ENCODE measurements around the gene SIRT2. TPM values are rescaled to one million over a fixed set of nuclear protein-coding genes. Genes with fewer than 3 reads are reported as not detected.

SIRT2 gene
- total and polyA plus RNA-seq, 2 of the 13 experiments (the other 11 are each of a cell fraction or from before 2014, with no cell fraction given) = 22.3 to 26.1 TPM

DNA sequence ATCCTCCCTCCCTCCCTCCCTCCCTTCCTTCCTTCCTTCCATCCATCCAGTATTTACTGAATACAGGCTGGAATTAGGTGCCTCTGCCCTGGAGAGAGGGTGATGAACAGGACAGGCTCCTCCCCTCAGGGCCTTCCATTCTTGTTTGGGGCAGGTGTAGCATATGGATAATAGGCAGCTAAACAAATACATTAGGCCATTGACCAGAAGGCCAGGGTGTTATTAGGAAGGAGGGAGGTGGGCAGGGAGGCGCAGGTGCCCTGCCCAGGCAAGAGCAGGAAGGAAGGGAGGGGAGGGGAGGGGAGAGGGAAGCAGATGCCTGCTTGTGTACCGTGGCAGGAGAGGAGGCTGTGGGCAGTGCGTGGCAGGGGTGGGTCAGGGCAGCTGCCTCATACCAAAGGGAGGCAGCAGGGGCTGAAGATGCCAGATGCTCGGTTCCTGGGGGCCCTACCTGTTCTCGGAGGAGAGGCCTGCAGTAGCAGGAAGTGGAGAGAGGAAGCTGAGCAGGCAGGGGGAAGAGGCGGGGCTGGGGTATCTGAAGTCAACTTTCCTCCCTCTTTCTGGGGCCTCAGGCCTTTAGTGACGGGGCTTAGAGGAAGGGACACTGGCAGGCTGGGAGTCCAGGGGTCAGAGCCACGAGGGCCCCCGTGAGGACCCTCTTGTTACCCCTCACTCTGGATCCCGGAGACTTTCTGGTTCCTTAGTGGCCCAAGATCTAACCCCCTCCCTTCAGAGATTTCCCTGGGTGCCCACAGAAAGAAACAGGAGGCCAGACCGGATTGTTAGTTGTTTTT is 21.4 kb downstream of the SIRT2 start, which contains the start of gene RINL (continued):
- no peak for TF ChIP-seq ZNF12 (CRISPR knock-in tag; IDR thresholded peaks at IDR 0.05)
- TF ChIP-seq JUNB (CRISPR knock-in tag; IDR thresholded peaks at IDR 0.05; ENCODE audit: borderline replicate concordance) = no peak
- TF ChIP-seq, protein P1, sequence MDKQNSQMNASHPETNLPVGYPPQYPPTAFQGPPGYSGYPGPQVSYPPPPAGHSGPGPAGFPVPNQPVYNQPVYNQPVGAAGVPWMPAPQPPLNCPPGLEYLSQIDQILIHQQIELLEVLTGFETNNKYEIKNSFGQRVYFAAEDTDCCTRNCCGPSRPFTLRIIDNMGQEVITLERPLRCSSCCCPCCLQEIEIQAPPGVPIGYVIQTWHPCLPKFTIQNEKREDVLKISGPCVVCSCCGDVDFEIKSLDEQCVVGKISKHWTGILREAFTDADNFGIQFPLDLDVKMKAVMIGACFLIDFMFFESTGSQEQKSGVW (CRISPR knock-in tag; IDR thresholded peaks at IDR 0.05; ENCODE audit: borderline replicate concordance) = no peak
- TF ChIP-seq ATM (IDR thresholded peaks at IDR 0.05; ENCODE audit: borderline replicate concordance) = no peak
- no peak for TF ChIP-seq SMARCE1 (IDR thresholded peaks at IDR 0.05; ENCODE audit: borderline replicate concordance)
- TF ChIP-seq, protein P2, sequence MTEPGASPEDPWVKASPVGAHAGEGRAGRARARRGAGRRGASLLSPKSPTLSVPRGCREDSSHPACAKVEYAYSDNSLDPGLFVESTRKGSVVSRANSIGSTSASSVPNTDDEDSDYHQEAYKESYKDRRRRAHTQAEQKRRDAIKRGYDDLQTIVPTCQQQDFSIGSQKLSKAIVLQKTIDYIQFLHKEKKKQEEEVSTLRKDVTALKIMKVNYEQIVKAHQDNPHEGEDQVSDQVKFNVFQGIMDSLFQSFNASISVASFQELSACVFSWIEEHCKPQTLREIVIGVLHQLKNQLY (CRISPR knock-in tag; IDR thresholded peaks at IDR 0.05) = no peak
- no peak for TF ChIP-seq NCOR1 (IDR thresholded peaks at IDR 0.05; ENCODE audit: borderline replicate concordance, low read length)
- TF ChIP-seq NFYB (CRISPR knock-in tag; IDR thresholded peaks at IDR 0.05) = no peak
- TF ChIP-seq TOPORS (CRISPR knock-in tag; IDR thresholded peaks at IDR 0.05) = no peak
- no peak for TF ChIP-seq ZFP90 (CRISPR knock-in tag; IDR thresholded peaks at IDR 0.05; ENCODE audit: borderline replicate concordance)
- TF ChIP-seq, protein P3, sequence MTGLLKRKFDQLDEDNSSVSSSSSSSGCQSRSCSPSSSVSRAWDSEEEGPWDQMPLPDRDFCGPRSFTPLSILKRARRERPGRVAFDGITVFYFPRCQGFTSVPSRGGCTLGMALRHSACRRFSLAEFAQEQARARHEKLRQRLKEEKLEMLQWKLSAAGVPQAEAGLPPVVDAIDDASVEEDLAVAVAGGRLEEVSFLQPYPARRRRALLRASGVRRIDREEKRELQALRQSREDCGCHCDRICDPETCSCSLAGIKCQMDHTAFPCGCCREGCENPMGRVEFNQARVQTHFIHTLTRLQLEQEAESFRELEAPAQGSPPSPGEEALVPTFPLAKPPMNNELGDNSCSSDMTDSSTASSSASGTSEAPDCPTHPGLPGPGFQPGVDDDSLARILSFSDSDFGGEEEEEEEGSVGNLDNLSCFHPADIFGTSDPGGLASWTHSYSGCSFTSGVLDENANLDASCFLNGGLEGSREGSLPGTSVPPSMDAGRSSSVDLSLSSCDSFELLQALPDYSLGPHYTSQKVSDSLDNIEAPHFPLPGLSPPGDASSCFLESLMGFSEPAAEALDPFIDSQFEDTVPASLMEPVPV (CRISPR knock-in tag; IDR thresholded peaks at IDR 0.05) = no peak
- TF ChIP-seq KAT7 (CRISPR knock-in tag; IDR thresholded peaks at IDR 0.05; ENCODE audit: borderline replicate concordance) = no peak
- no peak for TF ChIP-seq ZNF644 (CRISPR knock-in tag; IDR thresholded peaks at IDR 0.05; ENCODE audit: low read depth)
- no peak for TF ChIP-seq PITX1 (CRISPR knock-in tag; IDR thresholded peaks at IDR 0.05)
- TF ChIP-seq ZSCAN25 (CRISPR knock-in tag; IDR thresholded peaks at IDR 0.05) = peak; percentile 95
- TF ChIP-seq, protein P4, sequence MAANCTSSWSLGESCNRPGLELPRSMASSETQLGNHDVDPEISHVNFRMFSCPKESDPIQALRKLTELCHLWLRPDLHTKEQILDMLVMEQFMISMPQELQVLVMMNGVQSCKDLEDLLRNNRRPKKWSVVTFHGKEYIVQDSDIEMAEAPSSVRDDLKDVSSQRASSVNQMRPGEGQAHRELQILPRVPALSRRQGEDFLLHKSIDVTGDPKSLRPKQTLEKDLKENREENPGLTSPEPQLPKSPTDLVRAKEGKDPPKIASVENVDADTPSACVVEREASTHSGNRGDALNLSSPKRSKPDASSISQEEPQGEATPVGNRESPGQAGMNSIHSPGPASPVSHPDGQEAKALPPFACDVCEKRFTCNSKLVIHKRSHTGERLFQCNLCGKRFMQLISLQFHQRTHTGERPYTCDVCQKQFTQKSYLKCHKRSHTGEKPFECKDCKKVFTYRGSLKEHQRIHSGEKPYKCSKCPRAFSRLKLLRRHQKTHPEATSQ (CRISPR knock-in tag; IDR thresholded peaks at IDR 0.05; ENCODE audit: borderline replicate concordance) = no peak
- TF ChIP-seq, protein P5, sequence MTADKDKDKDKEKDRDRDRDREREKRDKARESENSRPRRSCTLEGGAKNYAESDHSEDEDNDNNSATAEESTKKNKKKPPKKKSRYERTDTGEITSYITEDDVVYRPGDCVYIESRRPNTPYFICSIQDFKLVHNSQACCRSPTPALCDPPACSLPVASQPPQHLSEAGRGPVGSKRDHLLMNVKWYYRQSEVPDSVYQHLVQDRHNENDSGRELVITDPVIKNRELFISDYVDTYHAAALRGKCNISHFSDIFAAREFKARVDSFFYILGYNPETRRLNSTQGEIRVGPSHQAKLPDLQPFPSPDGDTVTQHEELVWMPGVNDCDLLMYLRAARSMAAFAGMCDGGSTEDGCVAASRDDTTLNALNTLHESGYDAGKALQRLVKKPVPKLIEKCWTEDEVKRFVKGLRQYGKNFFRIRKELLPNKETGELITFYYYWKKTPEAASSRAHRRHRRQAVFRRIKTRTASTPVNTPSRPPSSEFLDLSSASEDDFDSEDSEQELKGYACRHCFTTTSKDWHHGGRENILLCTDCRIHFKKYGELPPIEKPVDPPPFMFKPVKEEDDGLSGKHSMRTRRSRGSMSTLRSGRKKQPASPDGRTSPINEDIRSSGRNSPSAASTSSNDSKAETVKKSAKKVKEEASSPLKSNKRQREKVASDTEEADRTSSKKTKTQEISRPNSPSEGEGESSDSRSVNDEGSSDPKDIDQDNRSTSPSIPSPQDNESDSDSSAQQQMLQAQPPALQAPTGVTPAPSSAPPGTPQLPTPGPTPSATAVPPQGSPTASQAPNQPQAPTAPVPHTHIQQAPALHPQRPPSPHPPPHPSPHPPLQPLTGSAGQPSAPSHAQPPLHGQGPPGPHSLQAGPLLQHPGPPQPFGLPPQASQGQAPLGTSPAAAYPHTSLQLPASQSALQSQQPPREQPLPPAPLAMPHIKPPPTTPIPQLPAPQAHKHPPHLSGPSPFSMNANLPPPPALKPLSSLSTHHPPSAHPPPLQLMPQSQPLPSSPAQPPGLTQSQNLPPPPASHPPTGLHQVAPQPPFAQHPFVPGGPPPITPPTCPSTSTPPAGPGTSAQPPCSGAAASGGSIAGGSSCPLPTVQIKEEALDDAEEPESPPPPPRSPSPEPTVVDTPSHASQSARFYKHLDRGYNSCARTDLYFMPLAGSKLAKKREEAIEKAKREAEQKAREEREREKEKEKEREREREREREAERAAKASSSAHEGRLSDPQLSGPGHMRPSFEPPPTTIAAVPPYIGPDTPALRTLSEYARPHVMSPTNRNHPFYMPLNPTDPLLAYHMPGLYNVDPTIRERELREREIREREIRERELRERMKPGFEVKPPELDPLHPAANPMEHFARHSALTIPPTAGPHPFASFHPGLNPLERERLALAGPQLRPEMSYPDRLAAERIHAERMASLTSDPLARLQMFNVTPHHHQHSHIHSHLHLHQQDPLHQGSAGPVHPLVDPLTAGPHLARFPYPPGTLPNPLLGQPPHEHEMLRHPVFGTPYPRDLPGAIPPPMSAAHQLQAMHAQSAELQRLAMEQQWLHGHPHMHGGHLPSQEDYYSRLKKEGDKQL (CRISPR knock-in tag; IDR thresholded peaks at IDR 0.05; ENCODE audit: low read depth) = no peak
- TF ChIP-seq KDM2A (CRISPR knock-in tag; IDR thresholded peaks at IDR 0.05; ENCODE audit: borderline replicate concordance, low read depth) = peak; percentile 27; the same call in 1 of the 2 replicates
- no peak for TF ChIP-seq ZNF451 (CRISPR knock-in tag; IDR thresholded peaks at IDR 0.05)
- peak; percentile 57; the same call in 1 of the 2 replicates for TF ChIP-seq ZNF619 (CRISPR knock-in tag; IDR thresholded peaks at IDR 0.05)
- TF ChIP-seq NFE2 (CRISPR knock-in tag; IDR thresholded peaks at IDR 0.05) = no peak

Measured in HepG2 (cell line).